Kidney (tissue), 14 donors: ENCODE data around the gene ANKRA2. TPM values are rescaled to one million over a fixed set of nuclear protein-coding genes. Genes with fewer than 3 reads are reported as not detected.

Experiments
- DNase-seq, 5 donors: peaks; one replicate each; pipeline ENCODE4 v3.0.0-alpha.2; 2013 to 2020
- FAIRE-seq: peaks from 2 replicates; lab custom pipeline; 2012; peaks lifted over from hg19 to GRCh38; lab: Jason Lieb, UNC
- H3K27ac ChIP-seq, 2 donors: one replicate each; pipeline ENCODE4 v1.7.0; 2013; ENCODE audit warnings: low read depth in 2 of 2, low read length in 2 of 2, inconsistent platforms in 1 of 2
- H3K27me3 ChIP-seq: one replicate; pipeline ENCODE4 v1.7.1; 2013; ENCODE audit warnings: low read length, inconsistent platforms; ENCODE audit not compliant: control insufficient read depth, insufficient read depth
- H3K36me3 ChIP-seq, 3 donors: one replicate each; pipeline versions ENCODE4 v1.7.0 to v1.7.1; 2013; ENCODE audit warnings: low read length in 3 of 3, control low read depth in 1 of 3, inconsistent platforms in 1 of 3; ENCODE audit not compliant: insufficient read depth in 3 of 3, control insufficient read depth in 2 of 3
- H3K4me1 ChIP-seq, 3 donors: one replicate each; pipeline versions ENCODE4 v1.7.0 to v1.7.1; 2013; ENCODE audit warnings: low read length in 3 of 3, inconsistent platforms in 1 of 3, low read depth in 1 of 3; ENCODE audit not compliant: control insufficient read depth in 2 of 3, insufficient read depth in 2 of 3
- H3K4me3 ChIP-seq, 3 donors: one replicate each; pipeline versions ENCODE4 v1.7.0 to v1.8.1; 2013; ENCODE audit warnings: low read length in 3 of 3, control low read depth in 1 of 3, inconsistent platforms in 1 of 3
- H3K9ac ChIP-seq, 3 donors: one replicate each; pipeline versions ENCODE4 v1.7.0 to v1.7.1; 2013; ENCODE audit warnings: low read length in 3 of 3, control low read depth in 1 of 3, inconsistent platforms in 1 of 3
- H3K9me3 ChIP-seq, 3 donors: one replicate each; pipeline versions ENCODE4 v1.7.0 to v1.7.1; 2013; ENCODE audit warnings: low read length in 3 of 3, control low read depth in 1 of 3, inconsistent platforms in 1 of 3; ENCODE audit not compliant: control insufficient read depth in 2 of 3, insufficient read depth in 1 of 3
- intact Hi-C: fragments of 100-400 bp; cut with DNase I; formaldehyde crosslinking; loops from one replicate; pipeline ENCODE4 v1.11.1; 2022
- polyA plus RNA-seq: library from polyadenylated mRNA; stranded (reverse); fragments of 350-450 nt; fragmentation: Illumina TruSeq; extraction: RNeasy Lipid Tissue Mini Kit (QIAGEN cat#74804); gene quantifications from one replicate; pipeline ENCODE4 v1.2.3, GENCODE V29; 2014; ENCODE audit warnings: low read depth, low replicate concordance; ENCODE audit not compliant: insufficient read depth
- total RNA-seq: library from RNA; stranded (reverse); fragmentation: NEBNext Ultra II Directional; extraction: Animal tissue kit (Norgen Biotek cat#: 25700); gene quantifications from one replicate; pipeline ENCODE4 v1.2.1, GENCODE V29; 2021
- TF ChIP-seq, protein P1 (sequence below): IDR thresholded peaks from 3 replicates; pipeline ENCODE4 v1.5.1; 2012; ENCODE audit warnings: mild to moderate bottlenecking, moderate library complexity, borderline replicate concordance; ENCODE audit not compliant: insufficient read depth; ENCODE audit errors: extremely low read depth
- donor health status: control.
- donor health status: control.
- donor health status: control.
- donor health status: control.
- donor health status: control.
- donor health status: DM: yes; HTN: yes; CAD: no.
- donor health status: Normal renal cell carcinoma (clear cell type).

The ANKRA2 gene
- total and polyA plus RNA-seq, 2 donors from 2014 or later = 8.4 to 22.3 TPM

- Histone ChIP-seq H3K27ac (no peak overlapping the region), H3K4me1 (no peaks in the 10 kb centered on the region), H3K27me3 (no peaks in the 10 kb centered on the region), H3K36me3 (no peaks in the 10 kb centered on the region), H3K9me3 (no peaks in the 10 kb centered on the region), H3K9ac (no peak overlapping the region), H3K4me3 (no peak overlapping the region)
- DNase-seq (no peak), FAIRE-seq (no peak)
- intact Hi-C loops = no loop called here
- TF ChIP-seq, protein P1, sequence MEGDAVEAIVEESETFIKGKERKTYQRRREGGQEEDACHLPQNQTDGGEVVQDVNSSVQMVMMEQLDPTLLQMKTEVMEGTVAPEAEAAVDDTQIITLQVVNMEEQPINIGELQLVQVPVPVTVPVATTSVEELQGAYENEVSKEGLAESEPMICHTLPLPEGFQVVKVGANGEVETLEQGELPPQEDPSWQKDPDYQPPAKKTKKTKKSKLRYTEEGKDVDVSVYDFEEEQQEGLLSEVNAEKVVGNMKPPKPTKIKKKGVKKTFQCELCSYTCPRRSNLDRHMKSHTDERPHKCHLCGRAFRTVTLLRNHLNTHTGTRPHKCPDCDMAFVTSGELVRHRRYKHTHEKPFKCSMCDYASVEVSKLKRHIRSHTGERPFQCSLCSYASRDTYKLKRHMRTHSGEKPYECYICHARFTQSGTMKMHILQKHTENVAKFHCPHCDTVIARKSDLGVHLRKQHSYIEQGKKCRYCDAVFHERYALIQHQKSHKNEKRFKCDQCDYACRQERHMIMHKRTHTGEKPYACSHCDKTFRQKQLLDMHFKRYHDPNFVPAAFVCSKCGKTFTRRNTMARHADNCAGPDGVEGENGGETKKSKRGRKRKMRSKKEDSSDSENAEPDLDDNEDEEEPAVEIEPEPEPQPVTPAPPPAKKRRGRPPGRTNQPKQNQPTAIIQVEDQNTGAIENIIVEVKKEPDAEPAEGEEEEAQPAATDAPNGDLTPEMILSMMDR = no peak
These were observed 41.6 kb downstream of the ANKRA2 start for GRCh38 chr5:73523861-73524260.

GRCh38 chr5:73522989-73523388 is 42.5 kb downstream of the ANKRA2 start:
- no peak overlapping the region for H3K9ac ChIP-seq
- no peak overlapping the region for H3K4me3 ChIP-seq
- no peaks in the 10 kb centered on the region for H3K9me3 ChIP-seq
- no peaks in the 10 kb centered on the region for H3K4me1 ChIP-seq
- no peak for DNase-seq
- H3K27me3 ChIP-seq = no peaks in the 10 kb centered on the region
- TF ChIP-seq, protein P1 = no peak
- H3K27ac ChIP-seq = no peak overlapping the region
- intact Hi-C loops = no loop called here
- no peak for FAIRE-seq
- no peaks in the 10 kb centered on the region for H3K36me3 ChIP-seq

DNA sequence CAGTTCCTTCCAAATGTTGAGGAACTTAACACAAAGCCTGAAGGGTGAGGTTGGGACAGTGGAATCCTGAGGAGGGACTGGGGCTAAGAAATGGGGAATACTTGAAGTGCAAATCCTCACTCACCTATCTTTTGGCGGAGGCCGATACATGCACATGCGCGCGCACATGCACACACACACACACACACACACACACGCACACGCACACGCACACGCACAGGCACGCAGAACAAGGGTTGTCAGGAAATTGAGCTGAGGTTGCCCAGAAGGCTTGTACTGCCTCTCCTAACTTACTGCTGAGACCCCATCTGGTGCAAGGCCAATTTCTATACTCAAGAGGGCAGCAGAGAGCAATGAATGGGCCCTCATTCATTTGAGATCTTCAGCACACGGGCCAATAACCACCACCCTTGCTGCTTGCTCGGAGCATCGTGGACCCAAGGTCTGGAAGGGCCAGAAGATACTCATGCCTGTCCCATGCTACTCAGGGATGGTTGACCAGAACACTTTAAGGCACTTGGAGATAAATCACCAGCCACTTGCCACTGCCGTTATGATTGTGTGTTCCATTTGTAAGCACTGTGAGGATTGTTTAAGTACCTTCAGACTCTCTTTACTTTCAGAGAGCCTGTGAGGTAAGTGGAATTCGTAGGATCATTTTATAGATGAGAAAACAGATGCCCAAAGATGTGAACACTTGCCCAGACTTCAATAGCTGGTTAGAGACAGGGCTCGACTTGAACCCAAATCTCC is 45.7 kb downstream of the ANKRA2 start:
- Histone ChIP-seq H3K27ac (no peak overlapping the region), H3K9me3 (no peaks in the 10 kb centered on the region), H3K4me1 (no peaks in the 10 kb centered on the region), H3K27me3 (no peaks in the 10 kb centered on the region), H3K4me3 (no peak overlapping the region), H3K36me3 (no peaks in the 10 kb centered on the region), H3K9ac (no peak overlapping the region)
- DNase-seq (peak in 4 of 5 donors; percentile 77 to 90 (median 82)), FAIRE-seq (no peak)
- TF ChIP-seq, protein P1 = peak; percentile 76
- intact Hi-C loops = no loop called here
